ENCODE results near the gene PTPRD.

DNA sequence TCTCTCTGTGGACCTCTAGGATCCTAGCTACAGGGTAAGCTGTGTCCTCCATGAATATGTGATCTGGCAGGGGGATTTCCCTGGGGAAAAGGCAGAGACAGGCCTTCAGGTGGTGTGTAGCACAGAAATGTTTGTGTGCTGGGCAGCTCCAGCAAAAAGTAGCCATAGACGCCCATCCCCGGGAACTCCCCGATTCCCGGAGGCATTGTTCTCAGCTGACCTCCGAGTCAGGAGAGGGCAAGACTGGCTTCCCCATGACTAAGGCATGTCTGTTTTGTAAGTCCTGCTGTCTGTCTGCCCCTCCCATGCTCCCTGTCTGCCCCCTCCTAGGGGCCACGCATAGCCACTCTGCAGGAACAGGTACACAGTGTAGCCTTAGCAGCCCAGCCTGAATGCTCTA, 834.5 kb downstream of the PTPRD start:
- no peak for TF ChIP-seq EZH2 (IDR thresholded peaks at IDR 0.05; ENCODE audit: low read length, missing control alignments)
- TF ChIP-seq, protein P1, sequence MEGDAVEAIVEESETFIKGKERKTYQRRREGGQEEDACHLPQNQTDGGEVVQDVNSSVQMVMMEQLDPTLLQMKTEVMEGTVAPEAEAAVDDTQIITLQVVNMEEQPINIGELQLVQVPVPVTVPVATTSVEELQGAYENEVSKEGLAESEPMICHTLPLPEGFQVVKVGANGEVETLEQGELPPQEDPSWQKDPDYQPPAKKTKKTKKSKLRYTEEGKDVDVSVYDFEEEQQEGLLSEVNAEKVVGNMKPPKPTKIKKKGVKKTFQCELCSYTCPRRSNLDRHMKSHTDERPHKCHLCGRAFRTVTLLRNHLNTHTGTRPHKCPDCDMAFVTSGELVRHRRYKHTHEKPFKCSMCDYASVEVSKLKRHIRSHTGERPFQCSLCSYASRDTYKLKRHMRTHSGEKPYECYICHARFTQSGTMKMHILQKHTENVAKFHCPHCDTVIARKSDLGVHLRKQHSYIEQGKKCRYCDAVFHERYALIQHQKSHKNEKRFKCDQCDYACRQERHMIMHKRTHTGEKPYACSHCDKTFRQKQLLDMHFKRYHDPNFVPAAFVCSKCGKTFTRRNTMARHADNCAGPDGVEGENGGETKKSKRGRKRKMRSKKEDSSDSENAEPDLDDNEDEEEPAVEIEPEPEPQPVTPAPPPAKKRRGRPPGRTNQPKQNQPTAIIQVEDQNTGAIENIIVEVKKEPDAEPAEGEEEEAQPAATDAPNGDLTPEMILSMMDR (conservative IDR thresholded peaks at IDR 0.05 in 1 of 2, IDR thresholded peaks at IDR 0.05 in 1 of 2; ENCODE audit: low read depth in 1 of 2, low read length in 2 of 2), result no peak

All from fibroblast of lung (primary cell).